ENCODE data around the gene SLC13A3.

- TF ChIP-seq CHD1 (IDR thresholded peaks at IDR 0.05; ENCODE audit: low read depth, low read length), result no peak
- no peak for TF ChIP-seq CTCF (conservative IDR thresholded peaks at IDR 0.05; ENCODE audit: low read depth, low read length)
- no peak for TF ChIP-seq SMC3 (IDR thresholded peaks at IDR 0.05; ENCODE audit: low read depth, low read length)
Observed at GRCh38 chr20:46573234-46573633, 78.0 kb downstream of the SLC13A3 start.
